SIG-M5 treated with dmso at 0.1 percent for 504 hours (cell line): ENCODE results near the gene PMEL.

Experiments
- DNase-seq: peaks from one replicate; lab custom pipeline; 2025; ENCODE audit not compliant: unreplicated experiment; lab: John Stamatoyannopoulos, UW

Gene PMEL

DNA sequence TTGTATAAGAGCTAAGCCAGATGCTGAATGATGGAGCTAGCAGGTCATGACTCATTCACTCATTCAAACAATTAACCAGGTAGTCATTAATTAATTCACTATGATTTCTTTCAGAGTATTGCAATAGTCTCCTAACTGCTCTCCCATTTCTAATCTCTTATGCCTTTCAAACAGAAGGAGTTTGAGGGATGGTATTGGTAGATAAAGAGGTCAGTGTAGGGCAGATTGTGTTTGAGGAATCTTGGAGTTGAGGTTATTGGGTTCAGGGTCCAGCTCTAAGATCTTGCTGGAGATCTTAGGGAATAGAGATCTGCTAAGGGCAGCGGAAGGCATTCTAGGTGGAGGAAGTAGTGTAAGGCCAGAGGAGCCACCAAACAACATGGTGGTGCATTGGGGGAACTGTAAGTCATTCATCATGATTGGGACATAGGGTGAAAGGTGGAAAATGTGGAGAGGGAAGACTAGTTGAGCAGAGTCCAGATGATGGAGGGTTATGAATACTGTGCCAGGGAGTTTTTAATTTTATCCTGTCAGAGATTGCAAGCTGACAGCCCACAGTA is 23.2 kb downstream of the PMEL start:
- no peak for DNase-seq

DNA sequence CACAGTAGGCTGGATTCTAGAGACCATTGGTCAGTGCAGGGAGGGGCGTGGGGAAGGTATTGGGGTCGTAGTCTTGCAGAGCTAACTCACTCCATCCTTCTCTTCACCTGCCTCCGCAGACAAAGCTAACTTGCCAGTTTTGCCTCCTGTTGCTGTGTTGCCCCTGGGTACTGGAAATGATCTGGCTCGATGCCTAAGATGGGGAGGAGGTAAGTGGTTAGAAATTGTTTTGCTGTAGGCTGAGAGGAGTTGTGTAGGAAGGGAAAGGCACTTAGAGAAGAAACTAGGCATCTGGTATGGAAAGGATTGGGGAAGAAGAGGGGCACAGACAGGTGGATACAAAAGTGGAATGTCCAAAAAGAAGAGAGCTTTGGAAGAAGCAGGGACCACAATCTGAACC is 23.8 kb downstream of the PMEL start:
- DNase-seq: no peak

GRCh38 chr12:55940065-55940732 is 25.6 kb downstream of the PMEL start:
- DNase-seq: peak; percentile 85

GRCh38 chr12:55938826-55939501 is 26.9 kb downstream of the PMEL start:
- no peak for DNase-seq

GRCh38 chr12:55937981-55938380 is 27.9 kb downstream of the PMEL start:
- no peak for DNase-seq

GRCh38 chr12:55935738-55936151 is 30.1 kb downstream of the PMEL start:
- DNase-seq: no peak

GRCh38 chr12:55934773-55935172 is 31.1 kb downstream of the PMEL start:
- no peak for DNase-seq

DNA sequence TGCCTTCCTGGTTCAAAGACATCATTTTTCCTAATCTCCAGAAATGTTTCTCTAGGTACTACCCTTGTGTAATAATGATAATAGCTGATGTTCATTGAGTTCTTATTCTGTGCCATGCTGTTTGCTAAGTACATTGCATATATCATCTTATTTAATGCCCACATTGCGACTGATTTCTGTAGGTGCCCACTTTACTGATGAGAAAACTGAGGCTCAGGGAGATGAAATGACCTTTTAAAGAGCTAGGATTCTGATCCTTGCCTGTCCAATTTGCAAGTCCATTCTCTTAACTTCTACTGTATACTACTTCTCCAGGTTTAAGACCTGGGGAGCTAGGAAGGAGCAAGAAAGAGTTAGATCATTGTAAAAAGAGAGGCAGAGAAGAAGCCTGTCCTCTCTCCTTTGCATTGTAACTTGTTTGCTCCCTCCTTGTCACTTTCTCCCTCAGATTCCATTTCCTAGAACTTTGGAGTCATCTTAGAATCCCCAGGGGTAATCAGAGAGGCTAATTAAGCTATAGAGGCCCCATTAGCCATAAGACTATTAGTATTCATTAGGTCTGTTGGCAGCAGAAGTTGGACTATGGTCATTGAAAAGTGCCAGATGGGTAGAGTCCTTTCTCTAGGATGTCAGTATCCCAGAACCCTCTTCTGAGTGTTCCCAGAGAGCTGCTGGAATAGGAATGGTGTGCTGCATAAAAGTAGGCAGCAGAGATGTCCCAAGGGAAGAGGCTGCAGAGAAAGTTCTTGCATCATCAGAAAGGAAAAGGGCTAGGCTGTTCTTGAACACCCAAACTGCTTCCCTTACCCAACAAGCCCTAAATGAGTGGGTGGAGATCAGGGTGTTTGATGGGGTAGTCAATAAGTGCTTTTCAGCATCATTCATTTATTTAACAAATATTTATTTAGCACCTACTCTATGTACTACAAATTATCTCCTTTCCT is 31.8 kb downstream of the PMEL start:
- DNase-seq: no peak

DNA sequence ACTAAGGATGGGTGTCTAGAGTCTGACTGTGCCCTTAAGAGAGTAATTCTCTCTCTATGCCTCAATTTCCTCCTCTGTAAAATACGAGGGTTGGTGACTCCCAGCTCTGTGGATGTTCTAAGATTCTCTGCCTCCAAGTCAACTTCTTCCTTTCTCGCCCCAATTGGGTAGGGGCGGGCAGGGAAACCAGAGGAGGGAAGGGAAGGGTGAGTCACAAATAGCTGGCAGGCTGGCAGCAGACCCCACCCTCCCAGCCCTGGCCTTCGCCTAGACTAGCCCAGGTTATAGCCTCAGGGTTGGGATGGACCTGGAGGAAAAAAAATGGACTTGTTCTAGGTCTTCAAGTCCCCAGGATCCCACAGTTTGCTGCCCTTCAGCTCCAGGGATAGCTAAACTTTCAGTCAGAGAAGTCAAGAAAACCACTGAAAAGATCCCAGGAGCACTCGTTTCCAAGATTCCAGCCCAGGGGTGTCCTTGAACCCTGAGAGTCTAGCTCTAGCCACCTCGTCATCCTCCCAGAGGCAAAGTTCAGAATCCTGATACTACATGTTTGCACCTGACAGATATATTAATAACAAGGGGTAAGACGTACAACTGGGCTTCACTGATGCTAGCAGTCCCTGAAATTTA is 32.6 kb downstream of the PMEL start:
- peak; percentile 60 for DNase-seq

GRCh38 chr12:55932551-55932910 is 33.3 kb downstream of the PMEL start:
- DNase-seq: peak; percentile 78

DNA sequence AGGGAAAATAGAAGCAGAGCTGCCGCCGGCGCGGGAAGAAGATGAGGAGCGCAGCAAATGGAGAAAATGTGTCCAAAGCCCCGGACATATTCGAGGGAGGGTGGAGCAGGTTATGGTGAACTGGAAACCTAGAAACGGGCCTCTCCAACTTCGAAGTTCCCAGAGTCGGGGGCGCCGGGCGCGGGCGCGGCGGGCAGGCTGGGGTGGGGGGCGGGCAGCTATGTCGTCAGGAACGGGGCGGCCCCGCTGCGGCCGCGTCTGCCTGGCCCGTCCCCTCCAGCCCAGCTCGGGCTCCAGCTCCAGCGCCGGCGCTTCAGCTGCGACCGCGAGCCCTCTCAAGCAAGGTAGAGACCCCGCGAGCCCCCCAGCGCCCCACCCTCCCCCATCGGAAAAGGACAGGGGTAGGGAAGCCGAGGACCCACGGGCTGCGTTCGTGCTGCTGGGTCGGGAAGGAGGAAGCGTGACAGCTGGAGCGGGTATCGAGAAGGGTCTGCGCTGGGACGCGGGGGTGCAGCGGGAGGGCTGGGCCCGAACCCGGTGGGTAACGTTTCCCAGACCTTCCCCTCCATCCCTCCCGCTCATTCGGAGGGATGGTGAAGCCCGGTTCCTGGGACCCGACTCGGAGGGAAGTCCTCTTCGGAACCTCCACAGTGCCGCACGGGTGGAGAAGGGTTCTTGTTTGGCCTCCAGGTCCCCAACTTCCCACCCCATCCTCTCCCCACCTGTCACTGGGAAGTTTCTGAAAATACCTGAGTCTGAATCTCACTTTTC is 33.9 kb downstream of the PMEL start:
- DNase-seq: peak; percentile 47

GRCh38 chr12:55931317-55931779 is 34.5 kb downstream of the PMEL start:
- no peak for DNase-seq

DNA sequence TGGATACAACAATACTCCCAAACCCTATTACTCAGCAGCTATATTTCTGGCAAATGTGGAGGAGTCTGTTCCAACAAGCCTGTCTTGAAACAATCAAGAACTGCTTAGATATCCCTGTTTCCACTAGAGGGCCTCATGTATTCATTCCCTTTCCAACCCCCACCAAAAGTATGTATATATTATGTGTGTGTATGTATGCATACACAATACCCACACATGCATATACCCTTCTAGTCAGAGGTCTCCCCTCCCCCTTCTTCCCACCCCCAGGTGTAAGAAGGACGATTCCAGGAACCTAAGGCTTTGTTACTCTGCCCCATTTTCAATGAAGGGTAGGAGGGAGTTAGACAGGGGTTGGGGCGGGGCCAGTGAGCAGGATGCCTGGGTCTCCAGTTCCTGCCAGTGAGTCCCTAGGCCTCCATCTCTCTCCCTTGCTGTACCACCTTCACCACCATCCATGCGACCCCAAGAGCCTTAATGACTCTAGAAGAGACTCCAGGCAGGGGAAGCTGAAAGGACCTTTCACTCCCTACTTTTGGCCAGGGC is 35.0 kb downstream of the PMEL start, which contains the start of gene DGKA:
DGKA (plus strand) TSS at position 392 of the 546 bp plus-strand sequence. CDS start 5,342 bp downstream, outside the sequence.
- peak; percentile 92 for DNase-seq

- peak; percentile 93 for DNase-seq
Measured at GRCh38 chr12:55929306-55929791, 36.5 kb downstream of the PMEL start.

DNA sequence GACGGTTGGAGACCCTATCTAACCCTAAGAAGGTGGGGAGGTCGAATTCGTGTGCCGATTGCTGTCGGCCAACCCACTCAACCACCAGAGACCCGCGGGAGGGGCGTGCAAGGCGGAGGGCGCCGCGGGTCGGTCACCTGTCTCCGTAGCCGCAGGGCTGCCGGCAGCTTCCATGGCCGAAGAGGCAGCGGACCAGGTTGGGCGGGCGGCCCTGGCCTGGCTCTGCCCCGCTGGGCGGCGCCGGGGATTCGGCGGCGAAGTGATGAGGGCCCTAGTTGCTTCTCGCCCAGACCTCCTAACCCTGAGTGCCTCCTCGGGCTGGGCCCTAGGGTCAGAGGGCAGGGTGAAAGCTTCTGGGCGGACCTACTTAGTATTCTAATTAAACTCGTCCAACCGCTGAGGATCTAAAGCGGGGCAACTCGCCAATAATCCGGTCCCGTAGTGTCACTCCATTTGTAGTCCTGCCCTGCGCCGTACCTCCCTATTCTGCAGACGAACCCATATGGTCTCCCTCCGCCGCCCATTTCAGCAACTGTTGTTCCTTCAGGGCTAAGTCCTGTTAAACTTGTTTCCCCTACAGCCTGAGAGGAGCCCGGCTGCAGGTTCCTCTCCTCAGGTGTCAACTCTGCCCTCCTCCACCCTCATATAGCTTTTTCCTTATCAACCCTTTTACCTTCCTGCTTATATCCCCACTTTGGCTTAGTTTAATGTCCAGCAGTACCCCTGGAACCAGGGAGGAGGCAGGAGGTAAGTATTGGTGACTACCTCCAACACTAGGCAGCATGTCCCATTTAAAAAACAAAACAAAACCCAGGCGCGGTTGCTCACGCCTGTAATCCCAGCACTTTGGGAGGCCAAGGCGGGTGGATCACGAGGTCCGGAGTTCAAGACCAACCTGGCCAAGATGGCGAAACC is 38.0 kb downstream of the PMEL start, which contains the start of gene PYM1:
PYM1 (minus strand) TSS at position 307 of the 915 bp plus-strand sequence; CDS start at position 174, 133 bp downstream.
- peak; percentile 94 for DNase-seq

- peak; percentile 96 for DNase-seq
Measured at GRCh38 chr12:55926738-55927587, 38.9 kb downstream of the PMEL start.
